Fibroblast of mammary gland (primary cell): ENCODE measurements around the gene PHKA1.
A peak's percentile ranks its signal among the peaks of the same experiment; 100 is the strongest.
"Not testable (repeated sequence)": the region's sequence is repeated elsewhere in the genome, so short reads cannot be mapped to it uniquely, and the experiment has no call there.

Experiments used
- DNase-seq: peaks from one replicate; pipeline ENCODE4 v3.0.0-alpha.2; 2010; ENCODE audit warnings: low read depth
- H3K4me3 ChIP-seq: 2 replicates; pipeline ENCODE4 v1.5.1; 2011; ENCODE audit warnings: low read depth, mild to moderate bottlenecking, low read length, moderate library complexity; ENCODE audit not compliant: control insufficient read depth
- TF ChIP-seq, protein P1 (sequence below): conservative IDR thresholded peaks from 2 replicates; pipeline ENCODE4 v1.5.1; 2011; ENCODE audit warnings: low read depth, low read length, inconsistent platforms; ENCODE audit not compliant: control insufficient read depth, insufficient read depth

The PHKA1 gene

DNA sequence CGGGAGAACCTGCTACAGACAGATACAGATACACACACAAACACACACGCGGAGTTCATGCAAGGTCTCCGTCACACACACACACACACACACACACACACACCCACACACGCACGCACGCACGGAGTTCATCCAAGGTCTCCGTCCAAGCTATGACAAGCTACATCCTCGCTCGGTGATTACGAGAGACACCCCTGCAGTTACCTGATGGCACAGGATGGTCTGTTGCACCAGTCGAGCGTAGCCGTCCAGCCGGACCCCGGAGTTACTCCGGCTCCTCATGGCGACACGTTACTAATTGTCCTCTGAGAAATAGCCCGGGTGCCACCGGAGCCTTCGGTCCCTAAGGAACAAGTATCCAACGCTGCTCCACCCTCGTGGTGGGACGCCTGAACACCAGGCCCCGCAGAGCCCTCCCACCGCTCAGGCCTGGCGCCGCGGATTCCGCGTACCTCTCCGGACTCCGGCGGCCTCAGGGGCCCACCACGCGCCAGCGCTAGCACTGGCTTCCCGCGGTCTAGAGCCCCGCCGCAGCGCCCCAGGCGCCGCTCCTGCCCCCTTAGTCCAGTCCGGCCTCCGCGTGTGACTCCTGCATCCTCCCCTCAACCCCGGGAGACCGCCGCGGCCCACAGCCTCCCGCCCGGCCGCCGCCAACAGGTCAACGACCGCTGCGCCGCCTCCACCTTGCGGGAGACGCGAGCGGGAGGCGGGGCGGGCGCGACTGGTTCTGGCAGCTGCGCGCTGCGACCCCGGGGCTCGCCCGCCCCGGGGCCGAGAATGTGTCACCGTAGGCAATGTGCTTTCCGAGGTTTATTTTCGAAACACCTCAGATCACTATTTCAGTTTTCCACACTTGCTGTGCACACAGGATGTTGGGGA lies at the start of gene PHKA1:
TSS of gene PHKA1 (minus strand) at position 708 of the 879 bp plus-strand sequence. CDS start at position 282, 426 bp downstream.
- DNase-seq = peak; percentile 72
- peak within 1 kb of the TSS; percentile 51 for H3K4me3 ChIP-seq

DNA sequence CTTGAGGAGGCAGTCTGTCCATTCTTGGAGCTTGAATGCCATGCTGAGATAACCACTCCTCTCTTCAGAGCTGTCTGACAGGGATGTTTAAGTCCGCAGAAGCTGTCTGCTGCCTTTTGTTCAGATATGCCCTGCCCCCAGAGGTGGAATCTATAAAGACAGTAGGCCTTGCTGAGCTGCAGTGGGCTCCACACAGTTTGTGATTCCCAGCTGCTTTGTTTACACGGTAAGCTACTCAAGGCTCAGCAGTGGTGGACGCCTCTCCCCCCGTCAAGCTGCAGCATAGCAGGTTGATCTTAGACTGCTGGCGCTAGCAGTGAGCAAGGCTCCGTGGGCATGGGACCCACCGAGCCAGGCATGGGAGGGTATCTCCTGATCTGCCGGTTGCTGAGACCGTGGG lies 46.3 kb upstream of the PHKA1 start:
- DNase-seq = not testable (repeated sequence)

DNA sequence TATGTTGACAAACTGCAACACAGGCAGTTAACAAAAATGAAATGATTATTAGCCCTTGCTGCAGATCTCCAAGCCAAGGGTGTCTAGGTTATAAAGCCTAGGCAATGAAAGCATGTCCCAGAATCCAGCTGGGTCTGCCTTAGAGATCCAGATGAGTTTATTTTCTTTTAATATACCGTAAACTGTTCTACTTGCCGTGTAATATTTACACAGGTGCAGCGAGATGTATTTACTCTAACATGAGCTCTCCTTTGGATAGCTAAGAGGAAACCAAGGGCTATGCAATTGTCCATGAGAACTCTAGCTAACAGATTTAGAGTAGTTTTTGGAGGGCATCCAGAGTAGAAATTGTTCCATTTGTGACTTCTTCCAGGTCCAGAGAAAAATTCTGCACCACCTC lies 34.4 kb upstream of the PHKA1 start:
- DNase-seq, H3K4me3 ChIP-seq: not testable (repeated sequence)

More for the DNA sequence above, 46.3 kb upstream of the PHKA1 start:
- H3K4me3 ChIP-seq = not testable (repeated sequence)

DNA sequence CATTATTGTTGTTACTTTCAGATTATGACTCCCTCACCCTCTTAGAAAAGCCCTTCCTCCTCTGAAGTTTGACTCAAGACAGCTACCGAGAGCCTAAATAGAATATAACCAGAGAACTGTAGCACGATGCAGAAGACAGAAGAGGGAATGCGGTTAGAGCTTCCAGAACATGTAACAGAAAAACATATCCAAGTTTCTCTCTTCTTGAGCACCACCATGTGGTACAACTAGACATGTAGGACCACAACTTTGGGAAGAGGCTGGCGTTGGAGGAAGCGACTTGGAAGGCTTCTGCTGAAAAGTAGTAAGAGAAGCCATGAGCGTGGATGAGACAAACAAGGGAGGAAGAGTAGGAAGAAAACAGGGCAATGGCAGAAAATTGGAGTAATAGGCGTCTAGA lies 31.4 kb upstream of the PHKA1 start:
- H3K4me3 ChIP-seq, DNase-seq: not testable (repeated sequence)

- DNase-seq = peak; percentile 52
- TF ChIP-seq, protein P1, sequence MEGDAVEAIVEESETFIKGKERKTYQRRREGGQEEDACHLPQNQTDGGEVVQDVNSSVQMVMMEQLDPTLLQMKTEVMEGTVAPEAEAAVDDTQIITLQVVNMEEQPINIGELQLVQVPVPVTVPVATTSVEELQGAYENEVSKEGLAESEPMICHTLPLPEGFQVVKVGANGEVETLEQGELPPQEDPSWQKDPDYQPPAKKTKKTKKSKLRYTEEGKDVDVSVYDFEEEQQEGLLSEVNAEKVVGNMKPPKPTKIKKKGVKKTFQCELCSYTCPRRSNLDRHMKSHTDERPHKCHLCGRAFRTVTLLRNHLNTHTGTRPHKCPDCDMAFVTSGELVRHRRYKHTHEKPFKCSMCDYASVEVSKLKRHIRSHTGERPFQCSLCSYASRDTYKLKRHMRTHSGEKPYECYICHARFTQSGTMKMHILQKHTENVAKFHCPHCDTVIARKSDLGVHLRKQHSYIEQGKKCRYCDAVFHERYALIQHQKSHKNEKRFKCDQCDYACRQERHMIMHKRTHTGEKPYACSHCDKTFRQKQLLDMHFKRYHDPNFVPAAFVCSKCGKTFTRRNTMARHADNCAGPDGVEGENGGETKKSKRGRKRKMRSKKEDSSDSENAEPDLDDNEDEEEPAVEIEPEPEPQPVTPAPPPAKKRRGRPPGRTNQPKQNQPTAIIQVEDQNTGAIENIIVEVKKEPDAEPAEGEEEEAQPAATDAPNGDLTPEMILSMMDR = no peak
- no peak overlapping the region for H3K4me3 ChIP-seq
These were observed 21.5 kb upstream of the PHKA1 start for GRCh38 chrX:72735561-72735960.

DNA sequence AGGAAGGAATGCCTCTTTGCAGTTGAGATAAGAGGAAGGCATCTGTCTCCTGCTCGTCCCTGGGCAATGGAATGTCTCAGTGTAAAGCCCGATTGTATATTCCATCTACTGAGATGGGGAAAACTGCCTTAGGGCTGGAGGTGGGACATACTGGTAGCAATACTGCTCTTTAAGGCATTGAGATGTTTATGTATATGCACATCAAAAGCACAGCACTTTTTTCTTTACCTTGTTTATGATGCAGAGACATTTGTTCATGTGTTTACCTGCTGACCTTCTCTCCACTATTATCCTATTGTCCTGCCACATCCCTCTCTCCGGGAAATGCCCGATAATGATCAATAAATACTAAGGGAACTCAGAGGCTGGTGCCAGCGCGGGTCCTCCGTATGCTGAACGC lies 19.5 kb upstream of the PHKA1 start:
- H3K4me3 ChIP-seq, DNase-seq: not testable (repeated sequence)

- no peak for DNase-seq
- TF ChIP-seq, protein P1 = no peak
- H3K4me3 ChIP-seq = no peak overlapping the region
These were observed 13.7 kb upstream of the PHKA1 start for GRCh38 chrX:72727846-72728245.

DNA sequence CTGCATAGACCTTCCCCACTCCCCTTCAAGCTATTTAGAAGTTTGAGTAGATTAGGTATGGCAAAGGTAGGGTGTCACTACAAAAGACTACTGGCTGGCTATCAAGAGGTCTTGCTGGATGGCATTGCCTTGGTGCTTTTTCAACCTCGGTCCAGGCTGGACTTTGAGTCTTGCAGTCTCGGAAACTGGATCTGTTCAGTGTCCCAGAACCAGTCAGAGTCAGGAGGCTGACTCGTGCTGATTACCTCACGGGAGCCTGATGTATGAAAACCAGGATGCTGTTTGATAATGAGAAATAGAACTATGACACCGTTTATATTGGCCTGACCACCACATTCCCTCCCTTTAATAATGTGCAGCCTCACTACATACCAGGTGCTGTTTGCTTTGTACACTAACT lies 2.7 kb upstream of the PHKA1 start:
- peak; percentile 36 for DNase-seq
- TF ChIP-seq, protein P1 = no peak
- no peak overlapping the region for H3K4me3 ChIP-seq

DNA sequence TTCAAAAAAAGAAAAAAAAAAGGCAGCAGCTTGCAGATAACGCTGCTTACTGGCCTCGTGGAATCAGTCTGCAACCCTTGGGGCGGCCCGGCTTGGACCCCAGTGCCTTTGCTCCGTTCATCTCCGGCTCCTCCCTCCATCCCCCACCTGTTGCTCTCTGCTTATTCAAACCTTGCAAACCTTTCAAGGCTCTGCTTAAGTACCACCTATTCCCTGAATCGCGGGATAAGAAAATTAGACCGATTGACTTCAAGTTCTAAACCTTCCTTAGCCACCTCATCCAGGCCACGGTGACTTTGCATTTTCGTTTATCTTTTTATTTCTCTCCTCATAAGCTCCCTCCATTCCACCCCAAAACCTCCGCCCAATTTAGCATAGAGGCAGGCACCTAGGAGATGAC lies 1.4 kb upstream of the PHKA1 start:
- TF ChIP-seq, protein P1 = no peak
- H3K4me3 ChIP-seq = no peak overlapping the region
- no peak for DNase-seq

GRCh38 chrX:72714478-72714916 lies 391 bp upstream of the PHKA1 start:
- TF ChIP-seq, protein P1 = no peak
- DNase-seq = peak; percentile 77

More at GRCh38 chrX:72714478-72714916, 391 bp upstream of the PHKA1 start:
- peak overlapping the region; percentile 51 for H3K4me3 ChIP-seq
